ENCODE measurements around the gene GPR32. TPM values are rescaled to one million over a fixed set of nuclear protein-coding genes. Genes with fewer than 3 reads are reported as not detected.

The GPR32 gene
- total RNA-seq, 4 donors from 2014 or later, result not detected

DNA sequence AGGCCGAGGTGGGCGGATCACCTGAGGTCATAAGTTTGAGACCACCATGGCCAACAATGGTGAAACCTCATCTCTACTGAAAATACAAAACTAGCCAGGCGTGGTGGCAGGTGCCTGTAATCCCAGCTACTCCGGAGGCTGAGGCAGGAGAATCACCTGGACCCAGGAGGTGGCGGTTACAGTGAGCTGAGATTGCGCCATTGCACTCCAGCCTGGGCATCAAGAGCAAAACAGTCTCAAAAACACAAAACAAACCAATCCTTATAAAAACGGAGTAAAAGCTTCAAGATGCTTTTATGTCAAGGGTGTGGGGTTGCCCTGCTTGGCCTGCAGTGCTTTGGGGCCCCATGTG lies 27.1 kb downstream of the GPR32 start:
- no peaks in the 10 kb centered on the region for H3K27me3 ChIP-seq
- H3K4me1 ChIP-seq, result peaks cover 24% of the 10 kb centered on the region
- WGBS, result 84% methylated on average over 7 of the region's 7 CpGs
- no peak overlapping the region for H3K27ac ChIP-seq
- peaks cover 51% of the 10 kb centered on the region for H3K36me3 ChIP-seq
- H3K4me3 ChIP-seq, result no peak overlapping the region
- TF ChIP-seq EP300 (IDR thresholded peaks at IDR 0.05) (no peak), POLR2AphosphoS5 (IDR thresholded peaks at IDR 0.05) (no peak), POLR2A (IDR thresholded peaks at IDR 0.05) (no peak)
- TF ChIP-seq, protein P1, sequence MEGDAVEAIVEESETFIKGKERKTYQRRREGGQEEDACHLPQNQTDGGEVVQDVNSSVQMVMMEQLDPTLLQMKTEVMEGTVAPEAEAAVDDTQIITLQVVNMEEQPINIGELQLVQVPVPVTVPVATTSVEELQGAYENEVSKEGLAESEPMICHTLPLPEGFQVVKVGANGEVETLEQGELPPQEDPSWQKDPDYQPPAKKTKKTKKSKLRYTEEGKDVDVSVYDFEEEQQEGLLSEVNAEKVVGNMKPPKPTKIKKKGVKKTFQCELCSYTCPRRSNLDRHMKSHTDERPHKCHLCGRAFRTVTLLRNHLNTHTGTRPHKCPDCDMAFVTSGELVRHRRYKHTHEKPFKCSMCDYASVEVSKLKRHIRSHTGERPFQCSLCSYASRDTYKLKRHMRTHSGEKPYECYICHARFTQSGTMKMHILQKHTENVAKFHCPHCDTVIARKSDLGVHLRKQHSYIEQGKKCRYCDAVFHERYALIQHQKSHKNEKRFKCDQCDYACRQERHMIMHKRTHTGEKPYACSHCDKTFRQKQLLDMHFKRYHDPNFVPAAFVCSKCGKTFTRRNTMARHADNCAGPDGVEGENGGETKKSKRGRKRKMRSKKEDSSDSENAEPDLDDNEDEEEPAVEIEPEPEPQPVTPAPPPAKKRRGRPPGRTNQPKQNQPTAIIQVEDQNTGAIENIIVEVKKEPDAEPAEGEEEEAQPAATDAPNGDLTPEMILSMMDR (IDR thresholded peaks at IDR 0.05), result no peak
- H3K9me3 ChIP-seq, result no peaks in the 10 kb centered on the region
- no peak for DNase-seq (ENCODE audit: low spot score in 2 of 2)

GRCh38 chr19:50797781-50798658 lies 27.8 kb downstream of the GPR32 start:
- WGBS, result 84% methylated on average over 8 of the region's 18 CpGs

GRCh38 chr19:50798659-50799546 lies 28.6 kb downstream of the GPR32 start:
- WGBS, result 98% methylated on average over 8 of the region's 21 CpGs
- Histone ChIP-seq H3K27me3 (no peaks in the 10 kb centered on the region), H3K9me3 (no peaks in the 10 kb centered on the region), H3K4me3 (no peak overlapping the region), H3K36me3 (peaks cover 51% of the 10 kb centered on the region), H3K27ac (no peak overlapping the region), H3K4me1 (peaks cover 39% of the 10 kb centered on the region)
- DNase-seq (ENCODE audit: low spot score in 2 of 2), result no peak
- TF ChIP-seq POLR2AphosphoS5 (IDR thresholded peaks at IDR 0.05), result no peak
- TF ChIP-seq POLR2A (IDR thresholded peaks at IDR 0.05), result no peak
- TF ChIP-seq, protein P1 (IDR thresholded peaks at IDR 0.05), result no peak
- no peak for TF ChIP-seq EP300 (IDR thresholded peaks at IDR 0.05)

More at GRCh38 chr19:50797781-50798658, 27.8 kb downstream of the GPR32 start:
- Histone ChIP-seq H3K4me1 (peaks cover 30% of the 10 kb centered on the region), H3K9me3 (no peaks in the 10 kb centered on the region), H3K36me3 (peaks cover 51% of the 10 kb centered on the region), H3K27me3 (no peaks in the 10 kb centered on the region), H3K27ac (no peak overlapping the region), H3K4me3 (no peak overlapping the region)
- TF ChIP-seq POLR2A (IDR thresholded peaks at IDR 0.05), result no peak
- TF ChIP-seq, protein P1 (IDR thresholded peaks at IDR 0.05), result no peak
- no peak for DNase-seq (ENCODE audit: low spot score in 2 of 2)

DNA sequence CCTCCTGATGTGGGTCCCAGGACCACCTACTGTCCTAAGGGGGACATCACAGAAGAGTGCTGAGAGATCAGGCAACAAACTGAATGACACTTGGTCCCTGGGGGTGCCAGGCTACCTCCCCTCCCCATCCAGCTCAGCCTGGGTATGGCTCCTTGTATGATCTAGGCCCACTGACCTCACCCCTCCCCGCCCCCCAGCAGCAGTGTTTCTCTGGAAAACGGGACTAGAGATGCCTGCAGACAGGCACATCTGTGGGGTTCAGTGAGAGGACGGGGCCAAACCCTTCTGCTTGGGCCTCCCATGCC lies 29.2 kb downstream of the GPR32 start:
- peaks cover 51% of the 10 kb centered on the region for H3K36me3 ChIP-seq
- WGBS, result no CpG with 5 or more reads among the region's 3 CpGs
- H3K4me1 ChIP-seq, result peaks cover 36% of the 10 kb centered on the region
- no peak overlapping the region for H3K4me3 ChIP-seq
- H3K27ac ChIP-seq, result no peak overlapping the region
- H3K27me3 ChIP-seq, result no peaks in the 10 kb centered on the region
- no peaks in the 10 kb centered on the region for H3K9me3 ChIP-seq
- TF ChIP-seq, protein P1 (IDR thresholded peaks at IDR 0.05), result no peak
- TF ChIP-seq POLR2A (IDR thresholded peaks at IDR 0.05), result no peak
- no peak for TF ChIP-seq POLR2AphosphoS5 (IDR thresholded peaks at IDR 0.05)
- TF ChIP-seq EP300 (IDR thresholded peaks at IDR 0.05), result no peak
- DNase-seq (ENCODE audit: low spot score in 2 of 2), result no peak

DNA sequence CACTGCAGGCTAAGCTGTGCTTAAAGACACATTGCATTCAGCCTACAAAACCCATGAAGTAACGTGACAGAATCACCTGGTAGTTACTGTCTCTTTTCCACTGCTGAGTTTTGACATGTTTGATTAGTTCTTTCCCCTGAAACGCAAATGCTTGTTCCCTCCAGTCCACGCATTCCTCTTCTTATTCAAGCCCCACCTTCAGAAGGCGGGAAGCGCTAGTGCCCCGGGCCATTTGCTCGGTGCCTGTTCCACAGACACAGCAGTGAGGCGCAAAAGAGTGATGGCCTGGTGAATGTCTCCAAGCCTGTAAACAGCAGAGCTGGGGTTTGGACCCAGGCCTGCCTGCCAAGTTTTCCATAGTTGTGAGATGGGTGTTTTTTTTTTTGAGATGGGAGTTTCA lies 30.8 kb downstream of the GPR32 start:
- no peak overlapping the region for H3K27ac ChIP-seq

More for the DNA sequence above, 30.8 kb downstream of the GPR32 start:
- H3K27me3 ChIP-seq, result no peaks in the 10 kb centered on the region
- H3K36me3 ChIP-seq, result peaks cover 51% of the 10 kb centered on the region
- no peaks in the 10 kb centered on the region for H3K9me3 ChIP-seq
- no peak for DNase-seq (ENCODE audit: low spot score in 2 of 2)
- TF ChIP-seq EP300 (IDR thresholded peaks at IDR 0.05) (no peak), POLR2A (IDR thresholded peaks at IDR 0.05) (no peak), POLR2AphosphoS5 (IDR thresholded peaks at IDR 0.05) (no peak)
- TF ChIP-seq, protein P1 (IDR thresholded peaks at IDR 0.05), result no peak
- no peak overlapping the region for H3K4me3 ChIP-seq
- peaks cover 35% of the 10 kb centered on the region for H3K4me1 ChIP-seq
- 57% methylated on average over 8 of the region's 8 CpGs for WGBS
